HG02571 (cell line): ENCODE measurements around the gene CNTNAP2.

Experiments
- ATAC-seq: cut with Tn5 transposase; IDR thresholded peaks from one replicate; pipeline ENCODE4 v1.9.1; 2021; ENCODE audit warnings: mild to moderate bottlenecking, moderate library complexity; ENCODE audit not compliant: unreplicated experiment

The CNTNAP2 gene

GRCh38 chr7:148337995-148338747, 2221.6 kb downstream of the CNTNAP2 start:
- ATAC-seq: no peak

DNA sequence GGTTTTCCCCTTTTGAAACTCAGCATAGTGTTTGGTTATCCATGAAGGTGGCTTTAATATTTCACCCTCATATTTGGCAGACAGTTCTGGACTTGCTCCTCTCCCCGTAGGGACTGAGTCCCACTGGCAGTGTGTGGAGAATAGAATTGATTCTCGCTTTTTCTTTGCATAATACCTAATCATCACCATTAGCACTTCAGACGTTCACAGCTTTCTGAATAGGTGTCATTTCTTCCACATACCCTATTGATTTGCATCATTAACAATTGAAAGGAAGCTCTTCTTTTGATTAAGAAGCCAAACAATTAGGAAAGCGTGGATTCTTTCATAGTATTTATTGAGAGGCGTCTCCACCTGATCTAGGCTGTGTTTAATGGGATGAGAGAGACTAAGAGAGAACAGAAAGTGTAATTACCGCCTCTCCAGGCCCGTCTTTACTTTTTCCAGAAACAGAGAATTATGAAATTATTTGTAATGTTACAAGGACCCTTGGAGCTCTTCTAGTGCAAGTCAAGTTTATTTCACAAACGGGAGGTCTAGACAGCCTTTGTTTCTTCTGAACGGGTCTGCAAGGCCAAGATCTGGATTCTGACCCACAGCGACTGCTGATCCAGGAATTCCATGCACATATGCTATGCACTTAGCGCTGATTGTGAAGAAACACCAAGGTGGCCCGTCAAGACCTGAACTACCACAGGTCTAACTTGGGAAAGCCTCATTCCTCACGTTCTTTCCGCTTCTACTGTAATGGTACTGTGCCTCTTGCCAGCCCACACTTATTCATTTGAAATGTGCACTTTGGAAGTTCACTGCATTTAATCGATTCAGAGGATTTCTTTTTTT, 2224.1 kb downstream of the CNTNAP2 start:
- no peak for ATAC-seq

DNA sequence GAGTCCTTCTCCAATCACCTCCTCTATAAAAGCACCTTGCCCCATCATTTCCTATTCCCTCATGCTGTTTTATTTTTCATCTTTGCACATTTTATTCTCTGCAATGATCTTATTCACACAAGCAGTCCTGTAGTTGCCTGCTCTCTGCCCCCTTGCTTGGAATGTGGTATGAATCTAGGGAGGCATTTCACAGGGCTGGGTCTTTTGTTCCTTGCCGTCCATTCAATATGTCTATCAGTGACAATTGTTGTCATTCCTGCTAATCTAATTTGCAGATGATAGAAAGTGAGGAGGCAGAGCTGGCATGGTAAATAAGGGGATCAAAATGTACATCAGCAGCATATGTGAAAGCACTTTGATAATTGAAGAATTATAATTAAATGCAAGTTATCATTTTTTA, 2227.8 kb downstream of the CNTNAP2 start:
- no peak for ATAC-seq

DNA sequence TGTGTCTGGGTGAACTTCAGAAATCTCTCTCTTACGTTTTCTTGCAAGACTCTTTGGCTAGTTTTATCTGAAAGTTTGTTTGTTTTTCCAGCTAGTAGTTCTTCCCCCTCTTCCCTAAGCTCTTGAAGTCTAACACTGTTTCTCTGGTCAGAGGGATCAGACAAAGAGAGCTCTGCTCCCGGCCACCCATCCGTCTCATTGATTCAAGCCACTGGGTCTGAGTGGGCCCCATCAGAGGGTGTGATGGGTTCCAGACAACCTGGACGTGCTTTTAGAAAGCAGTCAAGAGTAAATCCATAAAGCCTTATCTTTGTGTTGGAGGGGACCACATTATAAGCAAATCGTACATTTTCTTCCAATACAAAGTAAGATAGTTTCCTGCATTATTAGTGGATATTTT, 2231.4 kb downstream of the CNTNAP2 start:
- no peak for ATAC-seq

- ATAC-seq: no peak
Observed at GRCh38 chr7:148348466-148348865, 2231.9 kb downstream of the CNTNAP2 start.

DNA sequence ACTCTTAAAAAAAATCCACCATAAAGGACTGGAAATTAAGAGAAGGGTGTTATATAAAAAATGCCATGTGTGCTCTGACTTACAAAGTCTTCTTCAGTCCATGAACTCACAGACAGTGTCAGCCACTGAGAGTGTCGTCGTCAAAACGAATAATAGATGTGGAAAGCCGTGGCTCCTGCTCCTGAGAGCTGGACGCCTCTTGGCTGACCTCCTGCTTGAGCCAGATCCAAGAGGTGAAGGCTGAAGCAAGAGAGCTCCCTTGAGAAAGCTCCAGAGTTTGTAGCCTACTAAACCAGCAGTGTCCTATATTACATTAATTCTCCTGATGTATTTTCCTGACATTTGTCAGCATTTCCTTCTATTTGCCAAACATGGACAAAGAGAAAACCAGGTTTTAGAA, 2239.7 kb downstream of the CNTNAP2 start:
- ATAC-seq: no peak

GRCh38 chr7:148362541-148362940, 2245.9 kb downstream of the CNTNAP2 start:
- no peak for ATAC-seq

GRCh38 chr7:148367731-148368475, 2251.3 kb downstream of the CNTNAP2 start:
- peak; percentile 76 for ATAC-seq

GRCh38 chr7:148368562-148368961, 2252.0 kb downstream of the CNTNAP2 start:
- ATAC-seq: peak; percentile 25

GRCh38 chr7:148371280-148371937, 2254.8 kb downstream of the CNTNAP2 start:
- no peak for ATAC-seq

GRCh38 chr7:148374396-148375259, 2258.0 kb downstream of the CNTNAP2 start:
- ATAC-seq: no peak

GRCh38 chr7:148379677-148380076, 2263.1 kb downstream of the CNTNAP2 start:
- no peak for ATAC-seq

DNA sequence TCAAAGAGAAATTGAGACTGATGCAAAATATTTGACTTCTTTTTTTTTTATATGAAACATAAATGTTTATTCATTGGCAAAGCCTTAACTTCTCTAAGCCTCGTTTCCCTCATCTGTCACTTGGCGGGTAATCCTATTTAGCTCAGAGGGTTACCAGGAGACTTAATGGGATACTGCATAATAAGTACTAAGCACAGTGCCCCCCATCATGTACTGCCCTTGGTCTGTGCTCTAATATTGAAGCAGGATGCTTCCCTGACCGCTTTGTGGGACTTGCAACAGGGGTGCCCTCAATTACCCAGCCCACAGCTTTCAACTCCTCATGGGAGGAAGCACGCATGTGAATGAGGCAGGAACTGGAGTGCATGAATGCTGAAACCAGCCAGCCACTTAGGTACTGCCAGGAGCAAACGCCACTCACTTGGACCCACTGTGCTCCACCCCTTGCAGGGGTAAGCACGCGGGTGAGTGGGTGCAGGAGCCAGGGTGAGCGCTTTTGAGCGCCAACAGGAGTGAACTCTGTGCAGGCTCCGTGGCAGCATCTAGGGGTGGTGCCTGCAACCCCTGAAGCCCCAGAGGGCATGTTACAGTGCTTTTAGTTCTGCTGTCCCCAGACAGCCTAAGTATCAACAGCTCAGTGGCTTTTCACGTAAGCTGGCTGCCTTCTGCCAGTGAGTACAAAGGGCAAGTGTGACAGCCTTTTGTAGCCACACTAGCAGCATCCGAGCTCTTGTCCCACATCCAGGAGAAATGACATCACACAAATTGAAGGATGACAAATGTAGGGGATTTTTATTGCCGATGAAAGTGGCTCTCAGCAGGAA, 2264.2 kb downstream of the CNTNAP2 start:
- ATAC-seq: no peak

DNA sequence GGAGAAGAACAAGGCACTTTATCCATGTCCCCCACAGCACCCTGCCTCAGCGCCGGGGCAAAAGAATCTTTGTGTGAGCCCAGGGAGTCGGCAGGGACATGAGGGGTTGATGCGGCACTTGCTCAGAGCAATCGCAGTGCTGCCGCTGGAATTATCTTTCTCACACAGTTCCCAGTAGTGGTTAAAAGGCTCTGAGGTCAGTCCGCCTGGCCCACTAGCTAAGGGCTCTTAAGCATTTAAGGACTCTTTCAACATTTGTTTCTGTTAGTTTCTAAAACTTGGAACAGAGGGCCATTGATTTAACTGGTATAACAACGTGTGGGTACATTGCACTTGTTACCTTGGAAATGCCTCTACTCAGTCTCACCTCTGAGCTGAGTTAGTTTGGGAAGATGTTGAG, 2266.0 kb downstream of the CNTNAP2 start:
- no peak for ATAC-seq

- ATAC-seq: no peak
Observed at GRCh38 chr7:148383651-148384050, 2267.1 kb downstream of the CNTNAP2 start.

- ATAC-seq: no peak
Observed at GRCh38 chr7:148385009-148385682, 2268.5 kb downstream of the CNTNAP2 start.

- no peak for ATAC-seq
Observed at GRCh38 chr7:148390381-148390780, 2273.8 kb downstream of the CNTNAP2 start.

DNA sequence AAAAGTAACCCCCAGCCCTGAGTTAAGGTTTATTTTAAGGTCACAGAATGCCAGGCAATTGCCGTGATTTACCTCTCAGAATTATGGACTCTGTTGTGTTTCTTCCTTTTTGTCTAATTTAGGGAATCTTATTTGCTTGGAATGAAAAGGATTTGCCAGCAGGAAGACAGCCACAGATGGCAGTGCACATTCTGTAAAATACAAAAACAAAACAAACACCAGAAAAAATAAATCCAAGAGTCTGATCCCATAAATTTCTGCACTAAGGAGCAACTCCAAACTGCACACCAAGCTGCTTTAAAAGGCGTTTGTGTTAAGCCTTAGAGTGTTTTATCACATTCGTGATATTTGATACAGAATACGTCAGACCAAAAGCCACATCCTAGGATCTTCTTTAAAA, 2275.0 kb downstream of the CNTNAP2 start:
- no peak for ATAC-seq

GRCh38 chr7:148394582-148394981, 2278.0 kb downstream of the CNTNAP2 start:
- no peak for ATAC-seq
